Lower leg skin (tissue), 3 donors: ENCODE measurements around the gene INPP4B.

Source experiments
- POLR2A ChIP-seq, 2 donors: fragments of 450-650 bp; IDR thresholded peaks; one replicate each; pipeline ENCODE4 v1.6.1; 2016 to 2017; ENCODE audit warnings: antibody characterized with exemption in 2 of 2, mild to moderate bottlenecking in 1 of 2, moderate library complexity in 1 of 2
- TF ChIP-seq, protein P1 (sequence below), 3 donors: fragments of 450-650 bp; IDR thresholded peaks; one replicate each; pipeline ENCODE4 v1.5.1; 2016; ENCODE audit warnings: antibody characterized with exemption in 3 of 3, mild to moderate bottlenecking in 3 of 3, moderate library complexity in 2 of 3

DNA sequence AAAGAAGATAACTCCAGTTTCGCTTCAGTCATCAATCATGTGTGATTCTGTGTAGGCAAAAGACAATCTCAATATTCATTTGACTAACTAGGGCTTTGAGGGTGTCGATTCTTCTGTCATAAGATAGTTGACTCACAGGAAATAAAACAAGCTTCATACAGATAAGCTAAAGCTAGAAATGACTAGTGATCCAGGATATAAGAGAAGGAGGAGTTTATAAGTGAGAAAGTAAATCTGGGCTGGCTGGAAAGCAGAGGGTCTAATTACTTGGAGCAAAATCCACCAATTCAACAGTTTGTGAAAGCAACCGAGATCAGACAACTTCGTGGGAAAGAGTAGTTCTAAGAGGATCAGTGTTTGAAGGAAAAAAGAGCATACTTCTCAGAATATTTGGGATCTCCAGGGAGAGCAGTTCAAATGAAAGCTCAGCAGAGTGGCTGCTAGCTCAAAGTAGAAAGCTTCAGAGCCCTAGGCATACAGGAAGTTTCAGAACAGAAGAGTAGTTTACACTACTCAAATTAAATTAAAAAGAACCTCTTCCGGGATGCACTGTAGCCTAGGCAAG, 429.3 kb downstream of the INPP4B start:
- TF ChIP-seq, protein P1, sequence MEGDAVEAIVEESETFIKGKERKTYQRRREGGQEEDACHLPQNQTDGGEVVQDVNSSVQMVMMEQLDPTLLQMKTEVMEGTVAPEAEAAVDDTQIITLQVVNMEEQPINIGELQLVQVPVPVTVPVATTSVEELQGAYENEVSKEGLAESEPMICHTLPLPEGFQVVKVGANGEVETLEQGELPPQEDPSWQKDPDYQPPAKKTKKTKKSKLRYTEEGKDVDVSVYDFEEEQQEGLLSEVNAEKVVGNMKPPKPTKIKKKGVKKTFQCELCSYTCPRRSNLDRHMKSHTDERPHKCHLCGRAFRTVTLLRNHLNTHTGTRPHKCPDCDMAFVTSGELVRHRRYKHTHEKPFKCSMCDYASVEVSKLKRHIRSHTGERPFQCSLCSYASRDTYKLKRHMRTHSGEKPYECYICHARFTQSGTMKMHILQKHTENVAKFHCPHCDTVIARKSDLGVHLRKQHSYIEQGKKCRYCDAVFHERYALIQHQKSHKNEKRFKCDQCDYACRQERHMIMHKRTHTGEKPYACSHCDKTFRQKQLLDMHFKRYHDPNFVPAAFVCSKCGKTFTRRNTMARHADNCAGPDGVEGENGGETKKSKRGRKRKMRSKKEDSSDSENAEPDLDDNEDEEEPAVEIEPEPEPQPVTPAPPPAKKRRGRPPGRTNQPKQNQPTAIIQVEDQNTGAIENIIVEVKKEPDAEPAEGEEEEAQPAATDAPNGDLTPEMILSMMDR (IDR thresholded peaks at IDR 0.05): no peak
- TF ChIP-seq POLR2A (IDR thresholded peaks at IDR 0.05): no peak
